ENCODE data around the gene OR51B4.

- TF ChIP-seq CTCF (IDR thresholded peaks at IDR 0.05) (no peak), POLR2A (IDR thresholded peaks at IDR 0.05) (no peak)
These were observed 1.5 kb downstream of the OR51B4 start for GRCh38 chr11:5300251-5300650.
